Neutrophil (primary cell): Measurements from ENCODE around the gene KIF6.

ENCODE experiments used
- H3K27ac ChIP-seq: fragments of 200-600 bp; sonication (generic); 2 replicates; pipeline ENCODE4 v1.5.1; 2016; ENCODE audit warnings: mild to moderate bottlenecking, moderate library complexity
- H3K27me3 ChIP-seq: fragments of 200-600 bp; sonication (generic); 2 replicates; pipeline ENCODE4 v1.6.0; 2016; ENCODE audit warnings: mild to moderate bottlenecking
- H3K36me3 ChIP-seq: fragments of 200-600 bp; sonication (generic); 2 replicates; pipeline ENCODE4 v1.5.1; 2017
- H3K4me1 ChIP-seq, 2 experiments: fragments of 200-600 bp in 1 of 2; sonication (generic) in 1 of 2; 1 replicate in 1 of 2; 2 replicates in 1 of 2; pipeline versions ENCODE4 v1.5.1 to v1.6.1; 2013 to 2016; ENCODE audit warnings: low read depth in 1 of 2, low read length in 1 of 2, mild to moderate bottlenecking in 1 of 2, moderate library complexity in 1 of 2; ENCODE audit not compliant: control insufficient read depth in 1 of 2, insufficient read depth in 1 of 2
- H3K4me3 ChIP-seq, 2 experiments: fragments of 200-600 bp in 1 of 2; sonication (generic) in 1 of 2; 1 replicate in 1 of 2; 2 replicates in 1 of 2; pipeline ENCODE4 v1.5.1; 2013 to 2016; ENCODE audit warnings: low read depth in 1 of 2, low read length in 1 of 2, mild to moderate bottlenecking in 1 of 2, moderate library complexity in 1 of 2
- H3K9me3 ChIP-seq: fragments of 200-600 bp; sonication (generic); 2 replicates; pipeline ENCODE4 v1.5.1; 2016
- CTCF ChIP-seq: fragments of 200-600 bp; sonication (generic); IDR thresholded peaks from 2 replicates; pipeline ENCODE4 v1.5.1; 2016; ENCODE audit warnings: antibody characterized with exemption

KIF6 gene

GRCh38 chr6:39422238-39422637 is 303.0 kb downstream of the KIF6 start:
- H3K9me3 ChIP-seq = no peaks in the 10 kb centered on the region
- H3K27me3 ChIP-seq = peaks cover 22% of the 10 kb centered on the region
- H3K27ac ChIP-seq = no peak overlapping the region
- no peak overlapping the region for H3K4me3 ChIP-seq
- H3K36me3 ChIP-seq = no peaks in the 10 kb centered on the region
- no peak for TF ChIP-seq CTCF
- no peaks in the 10 kb centered on the region for H3K4me1 ChIP-seq

DNA sequence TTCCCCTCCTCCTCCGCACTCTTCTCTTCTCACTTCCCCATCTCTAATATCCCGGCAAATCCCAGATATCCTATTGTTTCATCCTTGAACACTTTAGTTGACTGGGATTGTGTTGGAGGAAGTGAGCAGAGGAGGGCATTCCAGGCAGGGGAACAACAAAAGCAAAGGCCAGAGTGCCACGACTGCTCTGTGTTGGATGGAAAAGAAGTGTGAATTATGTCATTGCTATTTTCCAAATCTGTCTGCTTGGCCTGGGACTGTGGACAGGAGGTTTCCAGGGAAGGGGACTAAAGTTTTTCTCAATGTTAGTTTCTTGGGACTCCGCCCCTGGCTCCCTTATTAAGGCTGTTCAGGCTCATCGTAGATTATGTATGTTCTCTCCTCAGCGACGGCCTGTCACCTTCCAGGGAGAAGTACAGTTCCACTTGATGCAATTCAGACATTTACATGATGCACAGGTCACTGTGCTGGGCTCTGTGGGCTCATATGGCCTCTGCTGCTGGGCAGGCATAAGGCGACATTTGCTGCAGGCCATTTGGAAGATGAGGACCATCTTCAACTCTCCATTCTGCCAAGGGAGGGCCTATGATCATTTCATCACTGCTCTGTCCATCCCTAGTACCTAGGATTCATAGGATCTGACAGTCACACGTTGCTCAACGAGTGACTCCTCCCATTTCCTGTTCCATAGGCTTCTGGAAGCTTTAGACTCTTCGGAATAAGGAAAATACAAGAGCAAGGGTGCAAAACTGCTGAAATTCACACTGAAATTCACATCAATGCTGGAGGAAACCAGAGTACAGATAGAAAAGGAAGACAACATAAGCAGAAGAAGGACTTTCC is 303.6 kb downstream of the KIF6 start:
- no peaks in the 10 kb centered on the region for H3K9me3 ChIP-seq
- no peaks in the 10 kb centered on the region for H3K4me1 ChIP-seq
- TF ChIP-seq CTCF = no peak
- no peak overlapping the region for H3K27ac ChIP-seq
- peaks cover 22% of the 10 kb centered on the region for H3K27me3 ChIP-seq
- no peak overlapping the region for H3K4me3 ChIP-seq
- H3K36me3 ChIP-seq = no peaks in the 10 kb centered on the region

DNA sequence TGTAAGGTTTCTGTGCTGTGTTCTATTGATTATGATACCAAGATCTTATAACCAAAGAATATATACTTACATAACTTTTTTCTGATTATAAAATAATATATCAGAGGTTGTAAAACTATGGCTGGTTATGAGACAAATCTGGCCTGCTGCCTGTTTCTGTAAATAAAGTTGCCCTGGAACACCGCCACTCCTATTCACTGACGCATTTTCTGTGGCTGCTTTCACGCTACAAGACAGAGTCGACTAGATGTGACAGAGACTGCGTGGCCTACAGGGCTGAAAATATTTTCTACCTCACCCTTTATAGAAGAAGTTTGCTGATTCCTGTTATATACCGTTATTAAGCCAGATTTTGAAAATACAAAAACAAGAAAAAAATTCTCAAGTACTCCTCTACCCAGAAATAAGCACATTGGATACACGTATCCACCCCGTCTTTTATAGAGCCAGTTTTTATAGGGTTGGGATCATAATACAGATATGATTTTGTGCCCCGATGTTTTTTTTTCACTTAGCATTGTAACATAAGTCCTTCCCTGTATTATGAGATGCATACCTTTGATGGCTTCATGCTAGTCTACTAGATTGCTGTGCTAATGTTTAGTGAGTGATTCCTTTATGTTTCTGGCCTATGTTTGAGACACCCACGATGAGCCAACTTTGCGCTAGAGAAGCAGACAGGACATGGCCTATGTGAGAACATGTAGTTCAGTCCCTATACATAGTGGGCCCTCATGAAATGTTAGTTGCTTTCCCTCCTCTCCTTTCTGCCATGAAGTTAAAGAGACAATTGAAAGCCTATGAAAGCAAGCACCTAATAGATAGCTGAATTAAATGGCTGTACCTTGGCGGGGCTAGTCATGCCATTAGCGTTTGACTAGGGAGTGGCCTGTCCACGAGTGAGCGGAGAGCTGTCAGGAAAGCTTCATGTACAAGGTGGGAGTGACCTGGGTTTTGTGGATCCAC is 304.6 kb downstream of the KIF6 start:
- Histone ChIP-seq H3K9me3 (no peaks in the 10 kb centered on the region), H3K4me3 (no peak overlapping the region), H3K27me3 (peaks cover 22% of the 10 kb centered on the region), H3K36me3 (no peaks in the 10 kb centered on the region), H3K27ac (no peak overlapping the region), H3K4me1 (no peaks in the 10 kb centered on the region)
- no peak for TF ChIP-seq CTCF

DNA sequence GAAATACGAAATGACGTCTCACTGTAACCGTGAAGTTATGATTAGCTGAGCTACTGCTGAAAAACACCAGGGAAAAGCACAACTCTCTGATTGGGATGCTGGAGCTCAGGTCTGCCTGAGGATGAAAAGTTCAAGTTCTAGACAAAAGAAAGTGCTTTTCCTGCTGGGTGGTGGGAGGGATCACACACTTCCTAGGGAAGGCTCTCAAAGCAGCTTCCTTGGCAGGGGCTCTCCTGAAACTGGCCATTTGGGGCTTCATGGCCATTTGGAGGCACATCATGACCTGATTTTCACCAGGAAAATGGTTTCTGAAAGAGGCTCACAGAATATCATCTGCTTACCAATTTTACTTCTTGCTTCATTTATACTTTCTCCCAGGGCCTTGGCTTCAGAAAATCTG is 305.6 kb downstream of the KIF6 start:
- no peaks in the 10 kb centered on the region for H3K36me3 ChIP-seq
- H3K27ac ChIP-seq = no peak overlapping the region
- H3K9me3 ChIP-seq = no peaks in the 10 kb centered on the region
- no peak overlapping the region for H3K4me3 ChIP-seq
- H3K4me1 ChIP-seq = no peaks in the 10 kb centered on the region
- H3K27me3 ChIP-seq = peaks cover 22% of the 10 kb centered on the region
- TF ChIP-seq CTCF = no peak

- H3K36me3 ChIP-seq = no peaks in the 10 kb centered on the region
- TF ChIP-seq CTCF = no peak
- no peak overlapping the region for H3K4me3 ChIP-seq
- H3K9me3 ChIP-seq = no peaks in the 10 kb centered on the region
- peaks cover 9% of the 10 kb centered on the region for H3K27me3 ChIP-seq
- no peaks in the 10 kb centered on the region for H3K4me1 ChIP-seq
- no peak overlapping the region for H3K27ac ChIP-seq
Observed at GRCh38 chr6:39417440-39417839, 307.8 kb downstream of the KIF6 start.
